PC-3 (cell line): ENCODE measurements around the gene RGS10. TPM values are rescaled to one million over a fixed set of nuclear protein-coding genes. Genes with fewer than 3 reads are reported as not detected.

ENCODE experiments used
- ATAC-seq: fragments of 200-7000 bp; cut with Tn5 transposase; 2 replicates; pipeline ENCODE4 v1.9.1; 2020; ENCODE audit warnings: mild to moderate bottlenecking, moderate library complexity
- BruUV-seq: library from RNA; stranded (reverse); fragments of 400-500 nt; replicated peaks from 2 replicates; lab custom pipeline; 2021; lab: Mats Ljungman, UMichigan
- CTCF ChIA-PET: fragments of 300-600 bp; sonication (Branson Sonifier 250); formaldehyde crosslinking; loops from one replicate; lab custom pipeline; 2022; ENCODE audit warnings: antibody characterized with exemption; lab: Charles Lee
- POLR2A ChIA-PET: fragments of 300-600 bp; sonication (Branson Sonifier 250); formaldehyde crosslinking; loops from one replicate; lab custom pipeline; 2022; ENCODE audit warnings: antibody characterized with exemption; ENCODE audit not compliant: unreplicated experiment; lab: Charles Lee
- DNase-seq: peaks from one replicate; pipeline ENCODE4 v3.0.0-alpha.2; 2015
- H2AFZ ChIP-seq: fragments of 300-600 bp; sonication (generic); 2 replicates; pipeline ENCODE4 v1.6.0; 2016; ENCODE audit warnings: antibody characterized with exemption, low read length
- H3F3A ChIP-seq: fragments of 300-600 bp; sonication (generic); one replicate; pipeline ENCODE4 v1.6.0; 2017; ENCODE audit warnings: antibody characterized with exemption, low read length, control low read depth, mild to moderate bottlenecking; ENCODE audit not compliant: unreplicated experiment
- H3K27ac ChIP-seq: fragments of 300-600 bp; sonication (generic); 2 replicates; pipeline ENCODE4 v1.5.1; 2016; ENCODE audit warnings: mild to moderate bottlenecking, low read length
- H3K27me3 ChIP-seq: fragments of 300-600 bp; sonication (generic); 2 replicates; pipeline ENCODE4 v1.6.1; 2016; ENCODE audit warnings: low read length, mixed read lengths
- H3K36me3 ChIP-seq: fragments of 300-600 bp; sonication (generic); 2 replicates; pipeline ENCODE4 v1.6.1; 2016; ENCODE audit warnings: low read depth, mixed run types, low read length, mixed read lengths
- H3K4me1 ChIP-seq: fragments of 300-600 bp; sonication (generic); 2 replicates; pipeline ENCODE4 v1.5.1; 2016; ENCODE audit warnings: low read length; ENCODE audit not compliant: insufficient read depth
- H3K4me2 ChIP-seq: fragments of 300-600 bp; sonication (generic); 2 replicates; pipeline ENCODE4 v1.6.0; 2016; ENCODE audit warnings: low read length
- H3K4me3 ChIP-seq: fragments of 300-600 bp; sonication (generic); 2 replicates; pipeline ENCODE4 v1.5.1; 2016; ENCODE audit warnings: mild to moderate bottlenecking, low read length, mixed read lengths
- H3K79me2 ChIP-seq: fragments of 300-600 bp; sonication (generic); 2 replicates; pipeline ENCODE4 v1.6.1; 2017; ENCODE audit warnings: low read length, mixed read lengths
- H3K9ac ChIP-seq: fragments of 300-600 bp; sonication (generic); 2 replicates; pipeline ENCODE4 v1.6.0; 2016; ENCODE audit warnings: mild to moderate bottlenecking, low read length
- H3K9me2 ChIP-seq: fragments of 300-600 bp; sonication (generic); replicated peaks from 2 replicates; pipeline ENCODE4 v1.6.1; 2016; ENCODE audit warnings: mixed run types, low read length, mixed read lengths
- H3K9me3 ChIP-seq: fragments of 300-600 bp; sonication (generic); 2 replicates; pipeline ENCODE4 v1.6.1; 2016; ENCODE audit warnings: low read length, mixed read lengths
- H4K20me1 ChIP-seq: fragments of 300-600 bp; sonication (generic); 2 replicates; pipeline ENCODE4 v1.6.1; 2016; ENCODE audit warnings: low read length, mixed read lengths
- CTCF ChIP-seq: fragments of 300-600 bp; sonication (generic); conservative IDR thresholded peaks from 2 replicates; pipeline ENCODE4 v1.5.1; 2017; ENCODE audit warnings: antibody characterized with exemption, low read depth, mild to moderate bottlenecking, low read length
- EZH2 ChIP-seq: fragments of 300-600 bp; sonication (generic); IDR thresholded peaks from one replicate; pipeline ENCODE4 v1.6.1; 2017; ENCODE audit warnings: antibody characterized with exemption, mild to moderate bottlenecking, low read length; ENCODE audit not compliant: unreplicated experiment
- EZH2phosphoT487 ChIP-seq: fragments of 300-600 bp; sonication (generic); IDR thresholded peaks from 2 replicates; pipeline ENCODE4 v1.6.1; 2018; ENCODE audit warnings: mild to moderate bottlenecking, antibody characterized with exemption, low read length, borderline replicate concordance
- intact Hi-C: fragments of 100-400 bp; cut with micrococcal nuclease; formaldehyde crosslinking; loops from 2 replicates; pipeline ENCODE4 v1.9.0; 2023
- total RNA-seq: library from RNA; depleted of rRNA; stranded (reverse); fragments of >200 nt; gene quantifications from 2 replicates; pipeline ENCODE4 v1.2.3, GENCODE V29; 2014

The RGS10 gene
- total RNA-seq, 1 experiment from 2014 or later = 27.6 TPM

- Histone ChIP-seq H3K9me2 (no peaks in the 10 kb centered on the region), H3K9me3 (no peaks in the 10 kb centered on the region), H3K79me2 (no peaks in the 10 kb centered on the region), H2AFZ (no peak overlapping the region), H3K4me2 (peak overlapping the region; percentile 57), H3K36me3 (no peaks in the 10 kb centered on the region; the same call in 1 of the 2 replicates), H3K27ac (peak overlapping the region; percentile 70), H3K27me3 (no peaks in the 10 kb centered on the region), H3K4me3 (no peak overlapping the region), H3K4me1 (peaks cover 18% of the 10 kb centered on the region), H3K9ac (peak overlapping the region; percentile 17; the same call in 1 of the 2 replicates), H4K20me1 (no peaks in the 10 kb centered on the region), H3F3A (no peaks in the 10 kb centered on the region)
- ChIA-PET POLR2A (no interaction called here), CTCF (no interaction called here)
- peak; percentile 79 for ATAC-seq
- peak; percentile 67 for DNase-seq
- TF ChIP-seq CTCF = no peak
- no peak for TF ChIP-seq EZH2phosphoT487
- TF ChIP-seq EZH2 = no peak
- BruUV-seq = no TSS peak
- intact Hi-C loops = loop anchor here (1.0 to 5.0 kb wide), 2 partner anchors 47 to 287 kb away; partner anchors contain the start of gene GRK5
These were observed 48.1 kb downstream of the RGS10 start for GRCh38 chr10:119494236-119495020.

GRCh38 chr10:119493155-119493554, 49.4 kb downstream of the RGS10 start:
- Histone ChIP-seq H3K36me3 (no peaks in the 10 kb centered on the region), H2AFZ (no peak overlapping the region), H3K9ac (no peak overlapping the region), H4K20me1 (no peaks in the 10 kb centered on the region), H3F3A (no peaks in the 10 kb centered on the region), H3K27me3 (no peaks in the 10 kb centered on the region), H3K27ac (no peak overlapping the region), H3K9me3 (no peaks in the 10 kb centered on the region), H3K4me2 (no peak overlapping the region), H3K4me3 (no peak overlapping the region), H3K4me1 (peaks cover 18% of the 10 kb centered on the region), H3K79me2 (no peaks in the 10 kb centered on the region), H3K9me2 (no peaks in the 10 kb centered on the region)
- intact Hi-C loops = loop anchor here (5.0 kb wide), 1 partner anchor 286 kb away; the partner anchor contains the start of gene GRK5
- TF ChIP-seq EZH2phosphoT487 = no peak
- no peak for TF ChIP-seq CTCF
- TF ChIP-seq EZH2 = no peak
- POLR2A ChIA-PET = interaction anchor here (0.7 kb wide), 1 partner anchor 45 kb away, joined by 3 read pairs; no protein-coding TSS in a partner anchor
- no TSS peak for BruUV-seq
- DNase-seq (no peak), ATAC-seq (no peak)
- CTCF ChIA-PET = interaction anchor here (0.7 kb wide), 1 partner anchor 296 kb away, joined by 4 read pairs; no protein-coding TSS in a partner anchor
